GM21367 (cell line): ENCODE data around the gene NRG3.
"Not testable (repeated sequence)": the region's sequence is repeated elsewhere in the genome, so short reads cannot be mapped to it uniquely, and the experiment has no call there.

ENCODE experiments used
- ATAC-seq: cut with Tn5 transposase; IDR thresholded peaks from one replicate; pipeline ENCODE4 v1.9.1; 2021; ENCODE audit not compliant: unreplicated experiment

NRG3 gene

DNA sequence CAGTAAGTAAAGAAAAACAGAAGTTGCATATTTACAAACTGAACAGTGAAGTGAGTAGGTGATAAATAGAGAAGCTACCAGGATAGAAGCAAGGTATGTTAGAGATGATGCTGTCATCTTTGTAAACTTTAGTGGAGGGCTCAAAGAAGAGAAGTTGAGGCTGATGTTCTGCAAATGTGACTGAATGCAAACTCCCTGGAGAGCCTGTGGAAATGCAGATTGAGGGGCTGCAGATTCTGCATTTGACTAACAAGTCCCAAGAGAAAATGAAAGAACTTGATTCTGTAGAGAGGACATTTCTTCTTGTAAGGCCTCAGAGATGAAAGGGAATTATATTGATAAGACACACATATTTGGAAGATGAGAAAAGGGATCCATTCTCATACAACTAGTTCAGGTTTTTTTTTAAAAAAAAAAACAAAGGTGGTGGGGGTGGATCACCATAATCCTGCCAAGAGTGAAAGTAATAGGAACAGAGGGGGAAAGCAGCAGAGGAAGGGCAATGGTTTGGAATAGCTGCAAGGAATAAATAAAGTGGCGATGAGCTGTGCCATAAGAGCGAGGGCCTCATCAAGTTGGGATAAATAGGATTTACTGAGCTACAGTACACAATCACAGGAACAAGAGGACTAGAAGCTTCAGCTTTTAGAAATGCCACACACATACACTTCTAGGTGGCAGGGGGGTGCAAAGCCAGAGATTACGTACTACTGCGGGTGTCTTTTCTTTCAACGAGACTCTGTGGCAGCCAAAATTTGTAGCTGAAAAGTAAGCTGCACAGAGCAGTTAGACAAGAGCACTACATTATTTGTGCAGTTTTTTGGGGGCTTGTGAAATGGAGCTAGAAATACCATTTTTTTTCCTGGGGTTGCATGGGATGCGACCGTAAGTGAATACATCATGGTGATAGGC lies 778.5 kb downstream of the NRG3 start:
- ATAC-seq = no peak

DNA sequence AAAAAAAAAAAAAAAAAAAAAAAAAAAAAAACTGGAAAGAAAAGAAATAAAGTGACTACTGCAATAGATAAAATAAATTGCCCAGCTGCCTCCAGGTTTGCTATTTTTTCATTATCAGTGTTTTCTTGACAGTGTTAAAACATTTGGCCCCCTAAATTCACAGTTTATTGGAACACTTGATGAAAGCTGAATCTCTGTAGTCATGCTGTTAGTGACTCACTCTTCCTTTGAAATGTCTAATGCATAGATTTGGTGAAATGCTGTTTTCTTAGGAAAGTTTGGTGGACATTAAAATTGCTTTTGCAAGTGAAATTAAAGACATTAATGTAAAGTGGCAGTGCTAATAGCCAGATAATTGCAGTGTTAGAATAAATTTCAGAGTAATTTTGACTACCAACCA lies 785.2 kb downstream of the NRG3 start:
- ATAC-seq = no peak

DNA sequence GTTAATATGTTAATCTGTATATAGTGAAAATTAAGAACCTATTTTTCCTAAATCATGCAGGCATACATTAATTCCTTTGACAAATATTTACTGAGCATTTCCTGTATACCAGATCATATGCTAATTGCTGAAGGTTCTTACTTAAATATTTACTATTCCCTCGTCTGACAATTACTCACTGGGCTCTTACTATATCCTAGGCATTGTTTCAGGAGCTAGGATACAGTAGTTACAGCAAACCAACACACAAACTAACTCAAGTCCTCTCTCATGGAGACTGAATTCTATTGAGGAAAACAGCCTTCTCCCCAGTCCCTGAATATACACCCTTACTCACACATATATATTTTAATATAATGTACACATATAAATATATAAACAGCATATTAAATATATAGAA lies 786.0 kb downstream of the NRG3 start:
- ATAC-seq = no peak

DNA sequence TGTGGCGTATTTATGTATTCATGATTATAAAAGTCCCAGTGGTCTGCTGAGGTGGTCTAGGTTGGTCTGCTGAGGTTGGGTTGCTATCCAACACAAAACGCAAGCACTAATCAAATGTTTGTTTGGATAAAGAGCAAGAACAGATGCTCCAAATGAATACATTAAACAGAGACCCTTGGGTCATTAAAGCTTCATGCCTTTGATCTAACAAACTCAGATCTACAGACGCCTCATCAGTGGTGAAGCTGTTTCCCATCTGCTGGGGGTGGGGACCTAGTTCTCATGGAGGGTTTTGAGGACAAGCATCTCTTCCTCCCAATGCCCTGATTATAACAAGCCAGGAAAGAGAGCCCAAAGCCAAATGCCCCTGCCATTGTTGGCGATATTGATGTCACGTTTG lies 786.7 kb downstream of the NRG3 start:
- no peak for ATAC-seq

DNA sequence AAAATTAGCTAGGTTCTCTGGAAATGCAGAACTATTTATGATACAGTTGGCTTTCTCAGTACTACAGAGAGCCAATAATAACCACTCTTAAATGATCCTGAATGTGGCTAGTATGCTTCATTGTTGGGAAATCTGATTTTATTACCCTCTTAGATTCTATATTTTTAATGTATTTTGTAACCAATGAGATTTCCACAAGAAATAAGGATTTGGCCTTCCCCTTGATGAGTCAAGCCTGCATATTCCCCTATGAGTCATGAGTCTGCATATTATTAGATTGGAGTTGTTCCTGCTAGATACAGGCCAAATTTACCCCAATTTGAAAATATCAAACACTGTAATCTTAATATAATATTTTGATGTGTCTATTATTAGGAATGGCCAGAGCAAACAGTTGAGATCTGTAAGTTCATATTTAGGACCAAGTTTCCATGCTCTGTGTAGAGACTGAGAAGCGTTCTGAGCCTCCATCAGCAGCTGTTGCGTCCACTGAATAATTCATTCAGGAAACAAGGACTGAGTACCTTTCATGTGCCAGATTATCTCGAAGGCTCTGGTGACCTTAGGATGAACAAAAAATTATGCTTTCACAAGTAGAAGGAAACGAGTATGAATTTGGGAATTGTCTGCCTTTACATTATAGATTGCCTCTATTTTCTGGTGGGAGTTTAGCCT lies 793.4 kb downstream of the NRG3 start:
- ATAC-seq = no peak

DNA sequence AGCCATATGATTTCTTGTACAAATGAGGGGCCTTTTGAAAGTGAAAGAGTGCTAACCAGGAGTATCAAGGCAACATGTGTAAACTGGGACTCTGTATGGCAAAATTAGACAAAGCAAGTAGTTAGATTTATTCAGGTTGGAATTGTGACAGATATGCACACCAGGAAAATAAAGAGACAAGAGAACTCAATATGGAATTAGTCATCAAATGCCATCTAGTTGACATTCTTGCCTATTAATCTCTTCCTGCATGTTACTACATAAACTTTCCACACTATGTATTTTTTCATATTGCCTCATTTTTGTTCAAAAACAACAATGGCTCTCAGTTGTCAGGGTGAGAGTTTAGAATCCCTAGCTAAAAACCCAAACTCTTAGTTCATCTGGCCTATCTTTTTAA lies 799.0 kb downstream of the NRG3 start:
- no peak for ATAC-seq

DNA sequence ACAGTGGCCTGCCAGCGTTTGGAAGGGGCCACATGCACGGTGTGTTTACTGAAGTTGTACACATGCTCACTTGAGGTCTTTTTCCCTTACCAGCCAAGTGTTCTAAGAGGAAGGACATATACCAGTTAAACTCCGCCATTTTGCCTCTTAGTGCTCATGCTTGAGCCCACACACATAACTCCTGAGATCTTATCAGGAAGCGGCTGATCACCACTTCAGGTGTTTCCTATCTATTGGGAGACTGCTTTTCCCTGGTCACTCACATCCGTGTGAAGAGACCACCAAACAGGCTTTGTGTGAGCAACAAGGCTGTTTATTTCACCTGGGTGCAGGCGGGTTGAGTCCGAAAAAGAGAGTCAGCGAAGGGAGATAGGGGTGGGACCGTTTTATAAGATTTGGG lies 802.9 kb downstream of the NRG3 start:
- ATAC-seq = not testable (repeated sequence)

DNA sequence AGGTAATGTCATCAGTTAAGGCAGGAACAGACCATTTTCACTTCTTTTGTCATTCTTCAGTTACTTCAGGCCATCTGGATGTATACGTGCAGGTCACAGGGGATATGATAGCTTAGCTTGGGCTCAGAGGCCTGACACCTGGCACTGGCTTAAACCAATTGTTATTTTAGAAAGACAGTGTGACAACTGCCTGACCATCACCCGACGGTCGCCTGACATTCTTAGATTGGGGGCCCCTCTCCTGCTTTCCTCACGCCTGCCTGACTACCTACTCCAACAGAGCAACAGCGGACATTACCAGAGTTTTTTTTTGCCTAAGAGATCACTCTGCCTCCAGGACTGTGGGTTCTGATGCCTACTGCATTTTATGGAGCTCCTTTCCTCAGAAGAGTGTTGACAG lies 803.5 kb downstream of the NRG3 start:
- not testable (repeated sequence) for ATAC-seq

DNA sequence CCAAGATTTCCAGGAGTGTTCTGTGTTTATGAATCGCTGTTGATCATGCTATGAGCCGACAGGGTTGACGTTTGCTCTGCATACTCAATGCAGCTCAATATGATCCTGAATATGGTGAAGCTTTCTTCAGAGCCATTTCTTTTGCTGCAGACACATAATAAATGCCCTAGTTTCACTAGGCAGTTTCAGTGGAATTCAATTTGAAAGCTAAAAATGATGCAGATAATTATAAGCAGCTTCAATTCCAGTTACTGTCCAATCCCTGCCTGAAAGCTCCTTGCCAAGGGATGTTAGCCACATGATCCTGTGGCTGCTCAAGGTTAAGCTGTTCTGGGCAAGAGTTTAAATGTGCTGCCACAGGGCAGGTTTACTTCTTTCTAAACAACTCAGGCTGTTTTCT lies 805.6 kb downstream of the NRG3 start:
- no peak for ATAC-seq

DNA sequence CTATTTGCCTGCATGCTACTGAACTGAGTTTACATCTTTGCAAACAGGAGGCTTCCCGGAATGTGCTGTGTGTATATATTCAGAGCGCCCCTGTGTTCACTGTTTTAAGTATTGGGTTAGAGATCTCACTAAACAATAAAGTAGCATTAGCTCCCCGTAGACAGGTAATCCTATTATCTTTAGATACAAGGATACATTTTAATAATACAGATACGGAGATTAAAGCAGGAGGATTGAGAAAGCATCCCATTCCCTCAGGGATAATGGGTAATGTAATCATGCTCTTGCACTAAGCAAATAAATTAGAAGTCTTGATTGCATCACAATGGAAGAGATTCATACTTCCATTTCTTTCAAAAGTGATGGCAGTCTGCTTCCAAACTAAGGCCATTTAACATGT lies 809.0 kb downstream of the NRG3 start:
- no peak for ATAC-seq

DNA sequence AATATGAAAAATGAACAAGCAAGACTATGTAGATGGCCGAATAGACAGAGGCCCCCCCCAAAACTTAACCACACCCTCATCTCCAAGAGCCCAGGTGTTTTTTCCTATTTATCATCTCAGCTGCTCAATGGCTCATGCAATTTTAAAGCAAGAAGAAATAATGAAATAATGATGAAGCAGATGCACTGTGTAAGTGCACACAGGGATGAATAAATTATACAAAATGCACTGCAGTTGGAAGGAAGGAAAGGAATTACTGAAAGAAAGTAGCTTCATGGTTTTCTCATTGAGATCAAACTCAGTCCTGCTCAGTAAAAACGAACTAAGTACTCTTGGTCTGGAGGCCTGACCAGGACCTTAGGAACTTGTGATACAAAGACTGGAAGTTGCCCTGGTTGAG lies 810.1 kb downstream of the NRG3 start:
- no peak for ATAC-seq

DNA sequence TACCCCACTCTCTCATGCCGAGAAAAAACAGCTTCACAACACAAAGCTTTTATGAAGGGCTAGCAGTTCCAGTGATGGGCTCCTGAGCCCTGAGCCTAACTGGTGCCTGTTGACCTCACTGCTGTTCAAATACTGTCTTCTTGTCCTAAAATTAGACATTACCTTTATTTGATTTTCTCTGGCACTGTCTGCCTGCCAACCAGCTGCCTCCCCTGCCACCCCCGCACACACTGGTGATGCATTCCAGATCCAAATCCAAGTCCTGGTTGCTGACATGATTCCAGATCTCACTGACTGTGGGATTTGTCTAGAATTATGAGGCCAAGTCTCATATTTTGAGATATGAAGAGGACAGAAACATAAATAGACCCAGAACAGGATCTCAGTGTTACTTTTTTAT lies 816.2 kb downstream of the NRG3 start:
- ATAC-seq = no peak

DNA sequence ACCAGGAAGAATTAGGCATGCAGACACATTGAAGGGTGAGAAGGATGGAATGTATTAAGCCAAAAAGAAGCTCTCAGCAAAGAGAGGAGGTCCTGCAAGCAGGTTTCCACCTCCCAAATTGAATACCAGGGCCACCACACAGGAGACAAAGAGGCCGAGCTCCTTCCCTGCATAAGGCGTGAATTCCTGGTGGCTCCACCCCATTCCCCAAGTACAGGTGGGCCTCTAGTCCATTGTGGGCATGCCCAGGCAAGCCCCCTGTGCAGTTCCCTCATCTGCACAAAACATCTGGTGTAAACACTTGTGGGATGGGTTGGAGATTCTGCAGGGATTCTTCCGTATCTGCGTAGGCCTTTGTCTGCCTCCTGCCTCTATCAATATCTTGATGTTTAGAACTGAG lies 817.5 kb downstream of the NRG3 start:
- ATAC-seq = no peak

DNA sequence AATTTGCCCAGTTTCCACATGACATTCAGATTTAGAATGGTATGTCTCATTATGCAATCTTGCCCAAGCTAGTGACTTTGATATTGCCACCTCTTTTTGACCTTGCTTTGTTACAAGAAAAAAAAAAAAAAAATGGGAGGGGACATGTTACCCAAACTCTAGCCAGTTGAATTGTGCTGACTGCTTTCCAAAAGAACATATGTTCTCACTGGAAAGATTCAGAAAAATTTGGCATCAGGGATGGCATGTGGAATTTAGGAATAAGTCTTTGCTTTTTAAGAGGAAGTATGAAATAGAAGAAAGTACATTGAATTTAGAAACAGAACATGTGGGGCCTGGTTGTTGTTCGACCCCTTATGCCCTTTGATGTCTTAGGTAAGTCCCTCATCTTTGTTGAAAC lies 846.8 kb downstream of the NRG3 start:
- no peak for ATAC-seq

DNA sequence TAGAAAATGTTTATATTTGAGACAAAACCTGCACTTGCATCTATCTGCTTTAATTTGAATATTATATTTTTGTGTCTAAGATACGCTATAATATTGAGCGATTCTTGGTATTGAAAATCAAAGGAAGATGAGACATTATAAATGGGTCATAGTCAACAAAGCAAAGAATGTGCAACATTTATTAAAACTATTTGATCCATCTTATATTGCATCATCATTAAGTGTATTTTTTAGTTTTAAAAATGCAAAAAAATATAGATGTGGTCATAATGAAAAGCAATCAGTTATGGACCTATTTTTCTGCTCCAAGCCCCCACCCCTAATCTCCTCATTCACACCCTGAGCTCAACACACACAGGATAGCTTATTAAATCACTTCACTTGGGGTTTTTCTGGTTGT lies 847.3 kb downstream of the NRG3 start:
- ATAC-seq = no peak

DNA sequence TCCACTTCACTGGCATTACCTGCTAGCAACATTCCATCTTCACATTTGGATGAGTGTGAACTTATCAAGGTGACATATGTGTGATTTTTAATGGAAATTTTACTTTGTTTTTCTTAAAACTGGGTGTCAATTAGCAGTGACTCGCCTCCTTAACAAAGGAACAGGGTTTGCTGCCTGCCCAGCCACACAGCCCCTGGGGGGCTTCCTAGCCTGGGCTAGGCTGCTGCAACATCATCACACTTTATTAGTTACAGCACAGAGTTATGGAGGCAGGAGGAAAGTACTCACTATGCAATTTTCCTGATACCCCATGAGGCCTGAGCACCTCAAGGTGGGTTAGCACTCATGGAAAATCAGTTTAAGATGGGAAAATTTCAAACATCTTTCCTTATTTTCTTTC lies 861.3 kb downstream of the NRG3 start:
- ATAC-seq = no peak

DNA sequence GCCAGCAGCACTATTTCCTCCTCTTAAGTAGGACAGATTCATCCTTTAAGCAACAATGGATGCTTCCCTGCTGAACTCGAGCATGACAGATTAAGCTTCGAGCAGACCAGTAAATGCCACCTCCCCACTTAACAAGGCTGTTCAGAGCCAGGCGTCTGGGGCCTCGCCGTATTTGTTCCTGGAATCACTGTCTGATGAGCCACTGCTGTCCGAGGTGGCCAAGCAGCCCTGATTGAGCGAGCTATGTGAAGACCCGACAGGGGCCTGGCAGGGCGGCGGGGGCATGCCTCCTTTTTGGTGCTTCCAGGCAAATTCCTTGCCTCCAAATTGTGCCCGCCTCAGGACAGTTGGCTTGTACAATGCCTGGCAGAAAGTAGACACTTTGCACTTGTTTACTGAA lies 862.6 kb downstream of the NRG3 start:
- ATAC-seq = no peak

DNA sequence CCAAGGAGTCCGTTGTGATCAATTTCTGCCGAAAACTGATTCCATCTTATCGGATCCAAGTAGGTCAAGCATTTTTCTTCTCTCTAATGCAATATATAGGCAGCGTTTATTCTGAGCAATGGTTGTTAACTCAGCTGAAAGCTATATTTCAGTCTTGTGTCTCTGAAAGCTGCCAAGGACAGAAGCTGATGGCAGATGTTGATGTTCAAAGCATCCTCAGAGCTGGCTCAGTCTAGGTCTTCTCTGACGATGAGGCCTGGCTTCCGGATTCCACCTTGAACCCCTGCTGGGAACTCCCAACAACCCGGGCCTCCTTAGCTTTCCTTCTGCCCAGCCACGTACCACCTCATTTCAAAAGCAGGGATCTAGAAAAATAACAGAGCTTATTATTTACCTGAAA lies 863.6 kb downstream of the NRG3 start:
- no peak for ATAC-seq

DNA sequence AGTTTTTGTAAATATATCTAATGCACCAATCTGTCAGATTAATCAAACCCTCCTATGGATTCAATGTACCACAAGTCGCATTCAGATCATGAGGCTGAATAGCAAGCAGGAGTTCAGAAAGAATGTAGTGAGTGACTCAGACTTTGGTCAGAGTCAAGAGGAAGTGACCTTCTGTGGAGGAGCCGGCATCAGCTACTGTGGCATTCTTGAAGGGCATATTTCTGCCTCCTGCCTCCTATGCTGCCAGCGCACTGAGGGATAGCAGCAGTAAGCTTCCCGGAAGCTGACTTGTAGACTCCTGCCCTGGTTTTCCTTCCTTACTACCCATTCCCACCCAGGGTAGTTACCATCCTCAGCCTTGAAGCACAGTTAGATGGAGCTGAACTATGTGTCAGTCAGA lies 867.5 kb downstream of the NRG3 start:
- no peak for ATAC-seq

DNA sequence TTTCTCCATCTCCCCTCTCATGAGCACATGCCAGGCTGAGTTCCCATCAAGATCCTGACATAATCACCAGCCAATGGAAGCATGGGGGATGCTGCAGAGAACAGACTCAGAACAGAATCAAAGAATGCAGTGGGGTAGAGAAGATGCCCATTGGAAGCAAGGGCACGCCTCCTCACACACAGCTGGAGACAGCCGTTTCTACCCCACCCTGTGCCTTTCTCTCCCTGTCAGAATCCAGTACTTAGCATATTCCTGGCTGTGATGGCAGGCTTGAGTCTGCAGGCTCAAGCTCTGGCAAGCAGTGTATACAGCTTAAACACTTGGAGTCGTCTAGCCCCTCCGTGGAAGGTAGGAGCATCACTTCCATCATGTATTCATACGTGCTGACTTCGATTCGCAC lies 867.9 kb downstream of the NRG3 start:
- no peak for ATAC-seq

DNA sequence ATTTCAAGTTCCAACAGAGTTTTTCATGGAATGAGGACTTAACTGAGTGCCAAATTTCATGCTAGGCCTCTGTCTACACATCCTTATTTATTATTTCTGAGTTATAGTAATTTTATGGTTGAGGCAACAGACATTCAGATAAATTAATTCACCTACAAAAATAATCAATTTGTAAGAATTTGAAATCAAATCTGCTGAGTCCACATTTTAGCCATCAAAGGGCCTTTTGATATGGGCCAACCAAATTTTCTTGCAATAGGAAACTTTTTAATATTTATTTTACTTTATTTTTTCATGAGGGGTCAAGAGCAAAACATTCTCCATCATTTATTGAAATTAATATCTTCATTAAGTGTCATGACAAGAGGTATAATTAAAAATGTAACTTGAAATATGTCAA lies 875.5 kb downstream of the NRG3 start:
- no peak for ATAC-seq

DNA sequence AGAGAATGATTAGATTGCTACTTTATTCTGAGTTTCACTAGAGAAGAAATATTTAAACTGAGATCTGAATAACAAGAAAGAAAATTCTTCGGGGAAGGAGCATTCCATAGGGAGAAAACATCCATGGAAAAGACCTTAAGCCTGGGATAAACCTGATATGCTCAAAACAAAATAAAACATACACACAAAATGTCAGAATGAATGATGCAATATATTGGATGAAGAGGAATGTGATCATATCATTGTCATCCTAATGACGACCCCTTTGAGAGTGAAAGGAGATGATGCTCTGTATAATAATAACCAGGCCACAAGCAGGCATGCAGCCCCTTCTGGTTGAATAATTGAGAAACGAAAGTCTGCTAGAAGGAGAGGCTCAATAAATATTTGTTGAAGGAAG lies 882.4 kb downstream of the NRG3 start:
- ATAC-seq = no peak

DNA sequence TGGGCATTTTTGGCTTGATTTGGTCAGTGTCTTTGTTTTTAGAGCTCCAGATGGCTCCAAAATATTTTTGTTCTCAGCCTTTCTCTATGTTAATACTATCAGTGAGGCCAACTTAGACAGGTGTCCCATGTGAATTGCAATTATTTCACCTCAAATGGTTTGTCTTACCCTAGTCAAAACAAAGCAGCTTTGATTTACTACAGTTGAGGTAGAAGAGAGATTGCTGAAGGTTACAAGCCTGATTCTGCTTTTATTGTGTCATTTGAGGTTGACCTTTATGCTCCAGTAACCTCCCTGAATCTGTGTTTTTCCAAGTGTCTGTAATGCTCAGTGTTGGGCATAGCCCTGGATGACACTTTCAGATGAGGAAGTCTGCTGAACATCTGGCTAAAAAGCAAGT lies 882.9 kb downstream of the NRG3 start:
- ATAC-seq = no peak
